Subcutaneous adipose tissue (tissue), 4 donors: Measurements from ENCODE around the gene DNMT1. TPM values are rescaled to one million over a fixed set of nuclear protein-coding genes. Genes with fewer than 3 reads are reported as not detected.

Experiments
- CTCF ChIP-seq: fragments of 450-650 bp; IDR thresholded peaks from one replicate; pipeline ENCODE4 v1.5.1; 2016; ENCODE audit warnings: low read depth, mild to moderate bottlenecking, control low read depth, antibody characterized with exemption, moderate library complexity
- total RNA-seq, 4 donors: library from RNA; depleted of rRNA; stranded (reverse); fragments of >200 nt; gene quantifications; one replicate each; pipeline ENCODE4 v1.1.0, GENCODE V29; 2016

Gene DNMT1
- total RNA-seq, 4 donors from 2014 or later: 25.5 to 60.7 (median 41.5) TPM

- no peak for TF ChIP-seq CTCF
Observed at GRCh38 chr19:10203686-10204085, 8.9 kb upstream of the DNMT1 start.

GRCh38 chr19:10201176-10201575, 6.4 kb upstream of the DNMT1 start:
- no peak for TF ChIP-seq CTCF

GRCh38 chr19:10195199-10195519, 406 bp upstream of the DNMT1 start:
- TF ChIP-seq CTCF: no peak

GRCh38 chr19:10193790-10194499, 808 bp downstream of the DNMT1 start:
- TF ChIP-seq CTCF: no peak

- TF ChIP-seq CTCF: no peak
Observed at GRCh38 chr19:10192922-10193321, 1.8 kb downstream of the DNMT1 start.

GRCh38 chr19:10191347-10191746, 3.4 kb downstream of the DNMT1 start:
- TF ChIP-seq CTCF: no peak

GRCh38 chr19:10190026-10190425, 4.7 kb downstream of the DNMT1 start:
- TF ChIP-seq CTCF: no peak
